IMR-90 (cell line): ENCODE data around the gene TFRC. TPM values are rescaled to one million over a fixed set of nuclear protein-coding genes. Genes with fewer than 3 reads are reported as not detected.

Experiments
- ATAC-seq: fragments of 200-7000 bp; cut with Tn5 transposase; 2 replicates; pipeline ENCODE4 v1.9.1; 2020; ENCODE audit warnings: low read depth, mild to moderate bottlenecking, moderate library complexity
- BruUV-seq: library from RNA; stranded (reverse); fragments of 400-500 nt; replicated peaks from 2 replicates; lab custom pipeline; 2021; lab: Mats Ljungman, UMichigan
- CTCF ChIA-PET: fragments of 300-600 bp; formaldehyde crosslinking; extraction: SDS; loops from one replicate; lab custom pipeline; 2021; ENCODE audit warnings: antibody characterized with exemption; lab: Yijun Ruan, JAX
- POLR2A ChIA-PET: fragments of 300-600 bp; sonication (Branson Sonifier 250); formaldehyde crosslinking; loops from one replicate; lab custom pipeline; 2022; ENCODE audit warnings: antibody characterized with exemption; ENCODE audit not compliant: unreplicated experiment; lab: Charles Lee
- DNase-seq: peaks from one replicate; pipeline ENCODE4 v3.0.0; 2013
- H2AFZ ChIP-seq: replicated peaks from 2 replicates; pipeline ENCODE3; 2013; ENCODE audit warnings: low read length, mild to moderate bottlenecking; ENCODE audit not compliant: poor library complexity
- H2AK5ac ChIP-seq: 2 replicates; pipeline ENCODE4 v1.6.1; 2013; ENCODE audit warnings: low read depth, low read length, inconsistent platforms
- H2AK9ac ChIP-seq: replicated peaks from 2 replicates; pipeline ENCODE3; 2013; ENCODE audit warnings: mild to moderate bottlenecking, low read depth, low read length, moderate library complexity; ENCODE audit not compliant: poor library complexity
- H2BK120ac ChIP-seq: 2 replicates; pipeline ENCODE4 v1.6.1; 2013; ENCODE audit warnings: low read depth, low read length, inconsistent platforms
- H2BK15ac ChIP-seq: 3 replicates; pipeline ENCODE4 v1.6.1; 2013; ENCODE audit warnings: low read depth, low read length, inconsistent platforms
- H2BK20ac ChIP-seq: 2 replicates; pipeline ENCODE4 v1.6.1; 2013; ENCODE audit warnings: low read depth, mild to moderate bottlenecking, inconsistent platforms, low read length, moderate library complexity
- H2BK5ac ChIP-seq: 2 replicates; pipeline ENCODE4 v1.6.1; 2013; ENCODE audit warnings: mild to moderate bottlenecking, low read depth, low read length, inconsistent platforms; ENCODE audit not compliant: poor library complexity, severe bottlenecking
- H3K14ac ChIP-seq: replicated peaks from 2 replicates; pipeline ENCODE4 v1.6.1; 2013; ENCODE audit warnings: low read depth, low read length, inconsistent platforms
- H3K18ac ChIP-seq: 2 replicates; pipeline ENCODE4 v1.6.1; 2013; ENCODE audit warnings: low read depth, low read length, control low read depth
- H3K23ac ChIP-seq: 2 replicates; pipeline ENCODE4 v1.6.1; 2013; ENCODE audit warnings: low read depth, low read length, inconsistent platforms
- H3K27ac ChIP-seq: 2 replicates; pipeline ENCODE4 v1.5.1; 2013; ENCODE audit warnings: mild to moderate bottlenecking, control low read depth, low read length; ENCODE audit not compliant: insufficient read depth
- H3K27me3 ChIP-seq: 2 replicates; pipeline ENCODE4 v1.6.1; 2013; ENCODE audit warnings: low read length; ENCODE audit not compliant: control insufficient read depth, insufficient read depth
- H3K36me3 ChIP-seq: 2 replicates; pipeline ENCODE4 v1.6.1; 2013; ENCODE audit warnings: low read length, mixed read lengths; ENCODE audit not compliant: control insufficient read depth, insufficient read depth
- H3K4ac ChIP-seq: 2 replicates; pipeline ENCODE4 v1.6.1; 2013; ENCODE audit warnings: low read depth, low read length, inconsistent platforms
- H3K4me1 ChIP-seq: 2 replicates; pipeline ENCODE4 v1.6.1; 2013; ENCODE audit warnings: low read length, mixed read lengths; ENCODE audit not compliant: control insufficient read depth, insufficient read depth
- H3K4me2 ChIP-seq: 2 replicates; pipeline ENCODE4 v1.6.1; 2013; ENCODE audit warnings: low read depth, mild to moderate bottlenecking, control low read depth, low read length, moderate library complexity
- H3K4me3 ChIP-seq: 2 replicates; pipeline ENCODE4 v1.5.1; 2013; ENCODE audit warnings: low read depth, mild to moderate bottlenecking, control low read depth, low read length, moderate library complexity; ENCODE audit not compliant: insufficient read depth
- H3K56ac ChIP-seq: 2 replicates; pipeline ENCODE4 v1.6.1; 2013; ENCODE audit warnings: low read length, inconsistent platforms; ENCODE audit not compliant: insufficient read depth; ENCODE audit errors: extremely low read depth
- H3K79me1 ChIP-seq, 2 experiments: 2 replicates each; pipeline ENCODE4 v1.6.1; 2013; ENCODE audit warnings: low read length in 2 of 2, inconsistent platforms in 1 of 2, low read depth in 1 of 2
- H3K9ac ChIP-seq: 2 replicates; pipeline ENCODE4 v1.6.1; 2013; ENCODE audit warnings: low read depth, low read length, control low read depth
- H3K9me1 ChIP-seq: 2 replicates; pipeline ENCODE4 v1.6.1; 2013; ENCODE audit warnings: low read length, inconsistent platforms; ENCODE audit not compliant: insufficient read depth
- H3K9me3 ChIP-seq: 2 replicates; pipeline ENCODE4 v1.6.1; 2013; ENCODE audit warnings: low read length; ENCODE audit not compliant: control insufficient read depth, insufficient read depth
- H4K20me1 ChIP-seq: 2 replicates; pipeline ENCODE4 v1.6.1; 2013; ENCODE audit warnings: low read length, inconsistent platforms; ENCODE audit not compliant: insufficient read depth
- H4K5ac ChIP-seq: 2 replicates; pipeline ENCODE4 v1.6.1; 2013; ENCODE audit warnings: mild to moderate bottlenecking, low read depth, low read length, control low read depth
- H4K8ac ChIP-seq, 2 experiments: 2 replicates each; pipeline ENCODE4 v1.6.1; 2013; ENCODE audit warnings: low read depth in 2 of 2, low read length in 2 of 2, control low read depth in 1 of 2, inconsistent platforms in 1 of 2
- H4K91ac ChIP-seq: 2 replicates; pipeline ENCODE4 v1.6.1; 2013; ENCODE audit warnings: low read depth, low read length, inconsistent platforms; ENCODE audit not compliant: insufficient read depth
- BHLHE40 ChIP-seq: fragments of 150-350 bp; IDR thresholded peaks from 2 replicates; pipeline ENCODE4 v1.6.1; 2016; ENCODE audit warnings: mild to moderate bottlenecking, low read depth, low read length
- CEBPB ChIP-seq: IDR thresholded peaks from 2 replicates; pipeline ENCODE4 v1.6.1; 2012; ENCODE audit warnings: low read depth, low read length, improper control_type of control experiment
- MAFK ChIP-seq: IDR thresholded peaks from 2 replicates; pipeline ENCODE4 v1.6.1; 2012; ENCODE audit warnings: low read depth, low read length, improper control_type of control experiment
- RAD21 ChIP-seq: IDR thresholded peaks from 2 replicates; pipeline ENCODE4 v1.6.1; 2012; ENCODE audit warnings: low read length, improper control_type of control experiment
- SMC3 ChIP-seq: fragments of 150-350 bp; IDR thresholded peaks from 2 replicates; pipeline ENCODE4 v1.6.1; 2016; ENCODE audit warnings: low read depth, mild to moderate bottlenecking, antibody characterized with exemption, low read length, moderate library complexity
- WGBS, 2 experiments: methylation state at CpG; one replicate each; pipeline versions ENCODE4 v1.1.5 to v1.1.7; 2013; ENCODE audit warnings: missing lambda C conversion rate in 2 of 2; ENCODE audit not compliant: insufficient read length in 1 of 2; ENCODE audit errors: extremely low coverage in 2 of 2; 5-methylcytosine and 5-hydroxymethylcytosine counted together
- dilution Hi-C: fragments of 300-500 bp; cut with HindIII; formaldehyde crosslinking; loops from one replicate; pipeline ENCODE4 v1.14.3; 2018; ENCODE audit warnings: low sequenced_read_pairs; ENCODE audit not compliant: unreplicated experiment
- in situ Hi-C: fragments of 300-500 bp; cut with MboI; formaldehyde crosslinking; loops from 3 replicates; pipeline ENCODE4 v1.14.3; 2019; ENCODE audit warnings: low sequenced_read_pairs, inconsistent platforms, mixed read lengths
- intact Hi-C: fragments of 100-400 bp; cut with micrococcal nuclease; formaldehyde crosslinking; loops from 2 replicates; pipeline ENCODE4 v1.10.0; 2022
- polyA plus RNA-seq, 3 experiments: library from polyadenylated mRNA; depleted of rRNA; stranded (reverse); fragments of >200 nt; gene quantifications; 2 replicates each; pipeline ENCODE4 v1.2.3, GENCODE V29; 2012; ENCODE audit warnings: low replicate concordance in 1 of 3
- total RNA-seq: library from RNA; depleted of rRNA; stranded (reverse); fragments of >200 nt; gene quantifications from 2 replicates; pipeline ENCODE4 v1.2.3, GENCODE V29; 2012
- TF ChIP-seq, protein P1 (sequence below): conservative IDR thresholded peaks from 2 replicates; pipeline ENCODE4 v1.5.1; 2012; ENCODE audit warnings: mild to moderate bottlenecking, low read depth, low read length, improper control_type of control experiment

The TFRC gene
- total and polyA plus RNA-seq, 2 of the 4 experiments (the other 2 are of a cell fraction): 78.6 to 156 TPM

GRCh38 chr3:196051282-196052076 lies 30.4 kb downstream of the TFRC start:
- H3K36me3 ChIP-seq: peaks cover 53% of the 10 kb centered on the region
- intact Hi-C loops (loop anchor here (1.0 kb wide), 1 partner anchor 8 kb away; no protein-coding TSS in a partner anchor), dilution Hi-C loops (loop anchor here (25.0 kb wide), 1 partner anchor 136 kb away; no protein-coding TSS in a partner anchor), in situ Hi-C loops (no loop called here)
- H2BK15ac ChIP-seq: no peak overlapping the region
- no peak overlapping the region for H3K27ac ChIP-seq
- CTCF ChIA-PET: no interaction called here
- no peak overlapping the region for H3K14ac ChIP-seq
- no peaks in the 10 kb centered on the region for H3K79me1 ChIP-seq
- no peak overlapping the region for H4K91ac ChIP-seq
- no peak for TF ChIP-seq CEBPB
- no peak for TF ChIP-seq SMC3
- no peak for TF ChIP-seq RAD21
- no peak for TF ChIP-seq BHLHE40
- TF ChIP-seq, protein P1, sequence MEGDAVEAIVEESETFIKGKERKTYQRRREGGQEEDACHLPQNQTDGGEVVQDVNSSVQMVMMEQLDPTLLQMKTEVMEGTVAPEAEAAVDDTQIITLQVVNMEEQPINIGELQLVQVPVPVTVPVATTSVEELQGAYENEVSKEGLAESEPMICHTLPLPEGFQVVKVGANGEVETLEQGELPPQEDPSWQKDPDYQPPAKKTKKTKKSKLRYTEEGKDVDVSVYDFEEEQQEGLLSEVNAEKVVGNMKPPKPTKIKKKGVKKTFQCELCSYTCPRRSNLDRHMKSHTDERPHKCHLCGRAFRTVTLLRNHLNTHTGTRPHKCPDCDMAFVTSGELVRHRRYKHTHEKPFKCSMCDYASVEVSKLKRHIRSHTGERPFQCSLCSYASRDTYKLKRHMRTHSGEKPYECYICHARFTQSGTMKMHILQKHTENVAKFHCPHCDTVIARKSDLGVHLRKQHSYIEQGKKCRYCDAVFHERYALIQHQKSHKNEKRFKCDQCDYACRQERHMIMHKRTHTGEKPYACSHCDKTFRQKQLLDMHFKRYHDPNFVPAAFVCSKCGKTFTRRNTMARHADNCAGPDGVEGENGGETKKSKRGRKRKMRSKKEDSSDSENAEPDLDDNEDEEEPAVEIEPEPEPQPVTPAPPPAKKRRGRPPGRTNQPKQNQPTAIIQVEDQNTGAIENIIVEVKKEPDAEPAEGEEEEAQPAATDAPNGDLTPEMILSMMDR: no peak
- peak; percentile 47 for TF ChIP-seq MAFK
- H3K9me3 ChIP-seq: no peaks in the 10 kb centered on the region
- no peak overlapping the region for H2AK9ac ChIP-seq
- no TSS peak for BruUV-seq
- no peak overlapping the region for H3K9ac ChIP-seq
- H4K5ac ChIP-seq: no peak overlapping the region
- no peak overlapping the region for H3K18ac ChIP-seq
- H2BK5ac ChIP-seq: no peak overlapping the region
- H3K27me3 ChIP-seq: no peaks in the 10 kb centered on the region
- H2AK5ac ChIP-seq: no peak overlapping the region
- WGBS, 2 experiments: no CpG with 5 or more reads among the region's 6 CpGs
- DNase-seq (no peak), ATAC-seq (no peak)
- no peak overlapping the region for H3K4me3 ChIP-seq
- no peak overlapping the region for H3K4ac ChIP-seq
- H3K9me1 ChIP-seq: peaks cover 2% of the 10 kb centered on the region; the same call in 1 of the 2 replicates
- no peak overlapping the region for H2AFZ ChIP-seq
- H2BK20ac ChIP-seq: no peak overlapping the region
- no peak overlapping the region for H3K23ac ChIP-seq
- no peak overlapping the region for H3K56ac ChIP-seq
- H3K4me1 ChIP-seq: peaks cover 2% of the 10 kb centered on the region; the same call in 1 of the 2 replicates
- no peak overlapping the region for H4K8ac ChIP-seq
- no peaks in the 10 kb centered on the region for H4K20me1 ChIP-seq
- H3K4me2 ChIP-seq: no peak overlapping the region
- no peak overlapping the region for H2BK120ac ChIP-seq
- POLR2A ChIA-PET: no interaction called here
